IMR-90 (cell line): ENCODE results near the gene PRELID2. TPM values are rescaled to one million over a fixed set of nuclear protein-coding genes. Genes with fewer than 3 reads are reported as not detected.

Source experiments
- ATAC-seq: fragments of 200-7000 bp; cut with Tn5 transposase; 2 replicates; pipeline ENCODE4 v1.9.1; 2020; ENCODE audit warnings: low read depth, mild to moderate bottlenecking, moderate library complexity
- BruUV-seq: library from RNA; stranded (reverse); fragments of 400-500 nt; replicated peaks from 2 replicates; lab custom pipeline; 2021; lab: Mats Ljungman, UMichigan
- CTCF ChIA-PET: fragments of 300-600 bp; formaldehyde crosslinking; extraction: SDS; loops from one replicate; lab custom pipeline; 2021; ENCODE audit warnings: antibody characterized with exemption; lab: Yijun Ruan, JAX
- POLR2A ChIA-PET: fragments of 300-600 bp; sonication (Branson Sonifier 250); formaldehyde crosslinking; loops from one replicate; lab custom pipeline; 2022; ENCODE audit warnings: antibody characterized with exemption; ENCODE audit not compliant: unreplicated experiment; lab: Charles Lee
- DNase-seq: peaks from one replicate; pipeline ENCODE4 v3.0.0; 2013
- H2AFZ ChIP-seq: replicated peaks from 2 replicates; pipeline ENCODE3; 2013; ENCODE audit warnings: low read length, mild to moderate bottlenecking; ENCODE audit not compliant: poor library complexity
- H2AK5ac ChIP-seq: 2 replicates; pipeline ENCODE4 v1.6.1; 2013; ENCODE audit warnings: low read depth, low read length, inconsistent platforms
- H2AK9ac ChIP-seq: replicated peaks from 2 replicates; pipeline ENCODE3; 2013; ENCODE audit warnings: mild to moderate bottlenecking, low read depth, low read length, moderate library complexity; ENCODE audit not compliant: poor library complexity
- H2BK120ac ChIP-seq: 2 replicates; pipeline ENCODE4 v1.6.1; 2013; ENCODE audit warnings: low read depth, low read length, inconsistent platforms
- H2BK15ac ChIP-seq: 3 replicates; pipeline ENCODE4 v1.6.1; 2013; ENCODE audit warnings: low read depth, low read length, inconsistent platforms
- H2BK20ac ChIP-seq: 2 replicates; pipeline ENCODE4 v1.6.1; 2013; ENCODE audit warnings: low read depth, mild to moderate bottlenecking, inconsistent platforms, low read length, moderate library complexity
- H2BK5ac ChIP-seq: 2 replicates; pipeline ENCODE4 v1.6.1; 2013; ENCODE audit warnings: mild to moderate bottlenecking, low read depth, low read length, inconsistent platforms; ENCODE audit not compliant: poor library complexity, severe bottlenecking
- H3K14ac ChIP-seq: replicated peaks from 2 replicates; pipeline ENCODE4 v1.6.1; 2013; ENCODE audit warnings: low read depth, low read length, inconsistent platforms
- H3K18ac ChIP-seq: 2 replicates; pipeline ENCODE4 v1.6.1; 2013; ENCODE audit warnings: low read depth, low read length, control low read depth
- H3K23ac ChIP-seq: 2 replicates; pipeline ENCODE4 v1.6.1; 2013; ENCODE audit warnings: low read depth, low read length, inconsistent platforms
- H3K27ac ChIP-seq: 2 replicates; pipeline ENCODE4 v1.5.1; 2013; ENCODE audit warnings: mild to moderate bottlenecking, control low read depth, low read length; ENCODE audit not compliant: insufficient read depth
- H3K27me3 ChIP-seq: 2 replicates; pipeline ENCODE4 v1.6.1; 2013; ENCODE audit warnings: low read length; ENCODE audit not compliant: control insufficient read depth, insufficient read depth
- H3K36me3 ChIP-seq: 2 replicates; pipeline ENCODE4 v1.6.1; 2013; ENCODE audit warnings: low read length, mixed read lengths; ENCODE audit not compliant: control insufficient read depth, insufficient read depth
- H3K4ac ChIP-seq: 2 replicates; pipeline ENCODE4 v1.6.1; 2013; ENCODE audit warnings: low read depth, low read length, inconsistent platforms
- H3K4me1 ChIP-seq: 2 replicates; pipeline ENCODE4 v1.6.1; 2013; ENCODE audit warnings: low read length, mixed read lengths; ENCODE audit not compliant: control insufficient read depth, insufficient read depth
- H3K4me2 ChIP-seq: 2 replicates; pipeline ENCODE4 v1.6.1; 2013; ENCODE audit warnings: low read depth, mild to moderate bottlenecking, control low read depth, low read length, moderate library complexity
- H3K4me3 ChIP-seq: 2 replicates; pipeline ENCODE4 v1.5.1; 2013; ENCODE audit warnings: low read depth, mild to moderate bottlenecking, control low read depth, low read length, moderate library complexity; ENCODE audit not compliant: insufficient read depth
- H3K56ac ChIP-seq: 2 replicates; pipeline ENCODE4 v1.6.1; 2013; ENCODE audit warnings: low read length, inconsistent platforms; ENCODE audit not compliant: insufficient read depth; ENCODE audit errors: extremely low read depth
- H3K79me1 ChIP-seq, 2 experiments: 2 replicates each; pipeline ENCODE4 v1.6.1; 2013; ENCODE audit warnings: low read length in 2 of 2, inconsistent platforms in 1 of 2, low read depth in 1 of 2
- H3K9ac ChIP-seq: 2 replicates; pipeline ENCODE4 v1.6.1; 2013; ENCODE audit warnings: low read depth, low read length, control low read depth
- H3K9me1 ChIP-seq: 2 replicates; pipeline ENCODE4 v1.6.1; 2013; ENCODE audit warnings: low read length, inconsistent platforms; ENCODE audit not compliant: insufficient read depth
- H3K9me3 ChIP-seq: 2 replicates; pipeline ENCODE4 v1.6.1; 2013; ENCODE audit warnings: low read length; ENCODE audit not compliant: control insufficient read depth, insufficient read depth
- H4K20me1 ChIP-seq: 2 replicates; pipeline ENCODE4 v1.6.1; 2013; ENCODE audit warnings: low read length, inconsistent platforms; ENCODE audit not compliant: insufficient read depth
- H4K5ac ChIP-seq: 2 replicates; pipeline ENCODE4 v1.6.1; 2013; ENCODE audit warnings: mild to moderate bottlenecking, low read depth, low read length, control low read depth
- H4K8ac ChIP-seq, 2 experiments: 2 replicates each; pipeline ENCODE4 v1.6.1; 2013; ENCODE audit warnings: low read depth in 2 of 2, low read length in 2 of 2, control low read depth in 1 of 2, inconsistent platforms in 1 of 2
- H4K91ac ChIP-seq: 2 replicates; pipeline ENCODE4 v1.6.1; 2013; ENCODE audit warnings: low read depth, low read length, inconsistent platforms; ENCODE audit not compliant: insufficient read depth
- CTCF ChIP-seq: conservative IDR thresholded peaks from 2 replicates; pipeline ENCODE4 v1.5.1; 2012; ENCODE audit warnings: mild to moderate bottlenecking, low read depth, low read length, improper control_type of control experiment
- ELK1 ChIP-seq: fragments of 150-350 bp; IDR thresholded peaks from 2 replicates; pipeline ENCODE4 v1.6.1; 2016; ENCODE audit warnings: low read depth, mild to moderate bottlenecking, low read length, moderate library complexity, borderline replicate concordance
- FOS ChIP-seq: fragments of 150-350 bp; IDR thresholded peaks from 2 replicates; pipeline ENCODE4 v1.6.1; 2016; ENCODE audit warnings: low read depth, low read length
- MAFK ChIP-seq: IDR thresholded peaks from 2 replicates; pipeline ENCODE4 v1.6.1; 2012; ENCODE audit warnings: low read depth, low read length, improper control_type of control experiment
- NFE2L2 ChIP-seq: fragments of 150-350 bp; IDR thresholded peaks from 2 replicates; pipeline ENCODE4 v1.6.1; 2016; ENCODE audit warnings: low read depth, mild to moderate bottlenecking, low read length
- RAD21 ChIP-seq: IDR thresholded peaks from 2 replicates; pipeline ENCODE4 v1.6.1; 2012; ENCODE audit warnings: low read length, improper control_type of control experiment
- RCOR1 ChIP-seq: IDR thresholded peaks from 2 replicates; pipeline ENCODE4 v1.6.1; 2012; ENCODE audit warnings: mild to moderate bottlenecking, low read length, improper control_type of control experiment; ENCODE audit not compliant: insufficient replicate concordance
- SMC3 ChIP-seq: fragments of 150-350 bp; IDR thresholded peaks from 2 replicates; pipeline ENCODE4 v1.6.1; 2016; ENCODE audit warnings: low read depth, mild to moderate bottlenecking, antibody characterized with exemption, low read length, moderate library complexity
- WGBS, 2 experiments: methylation state at CpG; one replicate each; pipeline versions ENCODE4 v1.1.5 to v1.1.7; 2013; ENCODE audit warnings: missing lambda C conversion rate in 2 of 2; ENCODE audit not compliant: insufficient read length in 1 of 2; ENCODE audit errors: extremely low coverage in 2 of 2; 5-methylcytosine and 5-hydroxymethylcytosine counted together
- dilution Hi-C: fragments of 300-500 bp; cut with HindIII; formaldehyde crosslinking; loops from one replicate; pipeline ENCODE4 v1.14.3; 2018; ENCODE audit warnings: low sequenced_read_pairs; ENCODE audit not compliant: unreplicated experiment
- in situ Hi-C: fragments of 300-500 bp; cut with MboI; formaldehyde crosslinking; loops from 3 replicates; pipeline ENCODE4 v1.14.3; 2019; ENCODE audit warnings: low sequenced_read_pairs, inconsistent platforms, mixed read lengths
- intact Hi-C: fragments of 100-400 bp; cut with micrococcal nuclease; formaldehyde crosslinking; loops from 2 replicates; pipeline ENCODE4 v1.10.0; 2022
- polyA plus RNA-seq, 3 experiments: library from polyadenylated mRNA; depleted of rRNA; stranded (reverse); fragments of >200 nt; gene quantifications; 2 replicates each; pipeline ENCODE4 v1.2.3, GENCODE V29; 2012; ENCODE audit warnings: low replicate concordance in 1 of 3
- total RNA-seq: library from RNA; depleted of rRNA; stranded (reverse); fragments of >200 nt; gene quantifications from 2 replicates; pipeline ENCODE4 v1.2.3, GENCODE V29; 2012

The PRELID2 gene
- total and polyA plus RNA-seq, 2 of the 4 experiments (the other 2 are of a cell fraction), result 4.9 to 8.6 TPM

DNA sequence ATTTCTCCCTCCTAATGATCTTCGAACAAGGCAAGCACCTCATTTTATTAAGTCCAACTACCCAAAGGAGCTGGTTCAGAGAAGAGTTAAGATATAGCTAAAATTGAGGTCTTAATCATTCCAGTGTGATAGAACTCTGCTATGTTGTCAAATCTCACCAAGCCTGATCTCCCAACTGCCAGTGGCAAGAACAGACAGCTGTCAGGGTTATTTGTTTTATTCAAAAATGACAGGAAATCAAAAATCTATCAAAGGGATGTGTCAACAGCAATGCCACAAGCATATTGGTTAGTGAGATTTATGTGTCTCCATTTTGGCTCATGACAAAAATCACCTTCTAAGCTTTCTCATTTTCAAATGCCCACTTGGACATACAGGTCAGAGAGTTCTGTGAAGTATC lies 74.5 kb downstream of the PRELID2 start:
- BruUV-seq, result no TSS peak
- intact Hi-C loops, result no loop called here

More for the DNA sequence above, 74.5 kb downstream of the PRELID2 start:
- H3K56ac ChIP-seq, result no peak overlapping the region
- in situ Hi-C loops (no loop called here), dilution Hi-C loops (no loop called here)
- WGBS, 2 experiments, result no CpG with 5 or more reads among the region's 1 CpG
- H3K9ac ChIP-seq, result no peak overlapping the region
- no peak overlapping the region for H3K4me3 ChIP-seq
- no peak overlapping the region for H4K91ac ChIP-seq
- DNase-seq (no peak), ATAC-seq (no peak)
- H4K5ac ChIP-seq, result no peak overlapping the region
- no peak for TF ChIP-seq RCOR1
- TF ChIP-seq SMC3, result no peak
- TF ChIP-seq CTCF, result no peak
- no peak for TF ChIP-seq NFE2L2
- TF ChIP-seq RAD21, result no peak
- TF ChIP-seq MAFK, result no peak
- TF ChIP-seq FOS, result no peak
- no peak for TF ChIP-seq ELK1
- H3K14ac ChIP-seq, result no peak overlapping the region
- no peaks in the 10 kb centered on the region for H3K36me3 ChIP-seq
- no peaks in the 10 kb centered on the region for H3K9me3 ChIP-seq
- H2AFZ ChIP-seq, result no peak overlapping the region
- no peak overlapping the region for H3K4me2 ChIP-seq
- no peaks in the 10 kb centered on the region for H4K20me1 ChIP-seq
- no peak overlapping the region for H2BK120ac ChIP-seq
- no peak overlapping the region for H2BK15ac ChIP-seq
- no peak overlapping the region for H3K27ac ChIP-seq
- no peak overlapping the region for H2AK9ac ChIP-seq
- no peaks in the 10 kb centered on the region for H3K4me1 ChIP-seq
- no peak overlapping the region for H2AK5ac ChIP-seq
- no peak overlapping the region for H3K18ac ChIP-seq
- H4K8ac ChIP-seq, result no peak overlapping the region
- ChIA-PET POLR2A (no interaction called here), CTCF (no interaction called here)
- H3K27me3 ChIP-seq, result no peaks in the 10 kb centered on the region
- no peaks in the 10 kb centered on the region for H3K9me1 ChIP-seq
- no peak overlapping the region for H3K4ac ChIP-seq
- no peak overlapping the region for H3K23ac ChIP-seq
- no peak overlapping the region for H2BK20ac ChIP-seq
- no peaks in the 10 kb centered on the region for H3K79me1 ChIP-seq
- no peak overlapping the region for H2BK5ac ChIP-seq
